Neural progenitor cell (in vitro differentiated cells): ENCODE data around the gene YTHDC2. TPM values are rescaled to one million over a fixed set of nuclear protein-coding genes. Genes with fewer than 3 reads are reported as not detected.
A peak's percentile ranks its signal among the peaks of the same experiment; 100 is the strongest.

Experiments
- DNase-seq: peaks from one replicate; pipeline ENCODE4 v3.0.0-alpha.2; 2016; ENCODE audit warnings: low spot score
- H2AFZ ChIP-seq: fragments of 200-600 bp; sonication (generic); replicated peaks from 2 replicates; pipeline ENCODE4 v1.6.1; 2016; ENCODE audit warnings: antibody characterized with exemption
- H3F3A ChIP-seq: fragments of 200-600 bp; sonication (generic); 2 replicates; pipeline ENCODE4 v1.6.1; 2016; ENCODE audit warnings: antibody characterized with exemption, low read depth
- H3K27ac ChIP-seq: fragments of 200-600 bp; sonication (generic); 2 replicates; pipeline ENCODE4 v1.5.1; 2016; ENCODE audit warnings: mild to moderate bottlenecking
- H3K27me3 ChIP-seq: fragments of 200-600 bp; sonication (generic); 2 replicates; pipeline ENCODE4 v1.6.1; 2016; ENCODE audit warnings: mild to moderate bottlenecking, moderate library complexity
- H3K36me3 ChIP-seq: fragments of 200-600 bp; sonication (generic); 2 replicates; pipeline ENCODE4 v1.5.1; 2016
- H3K4me1 ChIP-seq: fragments of 200-600 bp; sonication (generic); 2 replicates; pipeline ENCODE4 v1.6.1; 2016; ENCODE audit warnings: mixed run types
- H3K4me2 ChIP-seq: fragments of 200-600 bp; sonication (generic); 2 replicates; pipeline ENCODE4 v1.6.1; 2016
- H3K4me3 ChIP-seq: fragments of 200-600 bp; sonication (generic); 2 replicates; pipeline ENCODE4 v1.5.1; 2016
- H3K79me2 ChIP-seq: fragments of 200-600 bp; sonication (generic); 2 replicates; pipeline ENCODE4 v1.6.1; 2016; ENCODE audit warnings: low read depth
- H3K9ac ChIP-seq: fragments of 200-600 bp; sonication (generic); 2 replicates; pipeline ENCODE4 v1.6.1; 2016
- H3K9me3 ChIP-seq: fragments of 200-600 bp; sonication (generic); 2 replicates; pipeline ENCODE4 v1.5.1; 2016; ENCODE audit warnings: low read depth
- H4K20me1 ChIP-seq: fragments of 200-600 bp; sonication (generic); 2 replicates; pipeline ENCODE4 v1.6.1; 2016; ENCODE audit warnings: low read depth
- H3K27ac Mint-ChIP-seq: 3 replicates; pipeline ENCODE4 v1.8.0; 2021; ENCODE audit warnings: mixed read lengths
- H3K27me3 Mint-ChIP-seq: 2 replicates; pipeline ENCODE4 v1.8.0; 2022; ENCODE audit warnings: low read depth, mild to moderate bottlenecking, inconsistent platforms, moderate library complexity, mixed read lengths; ENCODE audit not compliant: insufficient read depth
- H3K36me3 Mint-ChIP-seq: 3 replicates; pipeline ENCODE4 v1.8.0; 2021; ENCODE audit warnings: mixed read lengths
- H3K4me1 Mint-ChIP-seq: 3 replicates; pipeline ENCODE4 v1.8.0; 2021; ENCODE audit warnings: mixed read lengths
- H3K4me3 Mint-ChIP-seq: 3 replicates; pipeline ENCODE4 v1.8.0; 2021; ENCODE audit warnings: mild to moderate bottlenecking, moderate library complexity, mixed read lengths
- H3K9me3 Mint-ChIP-seq: 3 replicates; pipeline ENCODE4 v1.8.0; 2020; ENCODE audit warnings: mixed read lengths
- CTCF ChIP-seq: fragments of 200-600 bp; sonication (generic); IDR thresholded peaks from 2 replicates; pipeline ENCODE4 v1.5.1; 2017; ENCODE audit warnings: antibody characterized with exemption, mild to moderate bottlenecking
- EZH2 ChIP-seq: fragments of 200-600 bp; sonication (generic); IDR thresholded peaks from 2 replicates; pipeline ENCODE4 v1.6.1; 2017; ENCODE audit warnings: antibody characterized with exemption, mild to moderate bottlenecking, moderate library complexity
- EZH2phosphoT487 ChIP-seq: fragments of 200-600 bp; sonication (generic); IDR thresholded peaks from 2 replicates; pipeline ENCODE4 v1.6.1; 2017; ENCODE audit warnings: antibody characterized with exemption
- total RNA-seq: library from RNA; depleted of rRNA; stranded (reverse); fragments of >200 nt; gene quantifications from 2 replicates; pipeline ENCODE4 v1.2.3, GENCODE V29; 2015; ENCODE audit warnings: low replicate concordance

YTHDC2 gene
- total RNA-seq, 1 donor from 2014 or later = 18.5 TPM

- Histone ChIP-seq H3K9me3 (no peaks in the 10 kb centered on the region), H3F3A (no peaks in the 10 kb centered on the region), H3K79me2 (peaks cover 21% of the 10 kb centered on the region), H3K27ac (no peak overlapping the region), H3K4me3 (peak overlapping the region; percentile 74), H3K4me1 (peaks cover 7% of the 10 kb centered on the region), H3K9ac (peak overlapping the region; percentile 53), H3K36me3 (no peaks in the 10 kb centered on the region), H3K27me3 (no peaks in the 10 kb centered on the region), H3K4me2 (peak overlapping the region; percentile 83), H4K20me1 (no peaks in the 10 kb centered on the region), H2AFZ (peak overlapping the region; percentile 92)
- peaks cover 12% of the 10 kb centered on the region for H3K4me1 Mint-ChIP-seq
- H3K27ac Mint-ChIP-seq = peak overlapping the region; percentile 91
- H3K27me3 Mint-ChIP-seq = no peaks in the 10 kb centered on the region
- TF ChIP-seq EZH2 = no peak
- TF ChIP-seq CTCF = no peak
- TF ChIP-seq EZH2phosphoT487 = no peak
- H3K4me3 Mint-ChIP-seq = peak overlapping the region; percentile 90
- no peak for DNase-seq
- H3K36me3 Mint-ChIP-seq = peaks cover 12% of the 10 kb centered on the region
- no peaks in the 10 kb centered on the region for H3K9me3 Mint-ChIP-seq
Observed at GRCh38 chr5:113514289-113514635, 768 bp downstream of the YTHDC2 start.

- H3K79me2 ChIP-seq = peaks cover 47% of the 10 kb centered on the region
- no peaks in the 10 kb centered on the region for H3K36me3 ChIP-seq
- TF ChIP-seq EZH2phosphoT487 = no peak
- TF ChIP-seq CTCF = no peak
- TF ChIP-seq EZH2 = no peak
- peaks cover 20% of the 10 kb centered on the region for H3K36me3 Mint-ChIP-seq
- H3K9me3 ChIP-seq = no peaks in the 10 kb centered on the region
- H3K27ac ChIP-seq = no peak overlapping the region
- no peak overlapping the region for H3K27ac Mint-ChIP-seq
- no peaks in the 10 kb centered on the region for H3K27me3 ChIP-seq
- H3K4me1 Mint-ChIP-seq = peaks cover 9% of the 10 kb centered on the region
- H3K27me3 Mint-ChIP-seq = no peaks in the 10 kb centered on the region
- H3K4me3 Mint-ChIP-seq = no peak overlapping the region
- H3K9ac ChIP-seq = no peak overlapping the region
- no peak overlapping the region for H2AFZ ChIP-seq
- H4K20me1 ChIP-seq = peaks cover 8% of the 10 kb centered on the region
- H3F3A ChIP-seq = no peaks in the 10 kb centered on the region
- no peaks in the 10 kb centered on the region for H3K9me3 Mint-ChIP-seq
- peaks cover 7% of the 10 kb centered on the region for H3K4me1 ChIP-seq
- H3K4me3 ChIP-seq = no peak overlapping the region
- no peak overlapping the region for H3K4me2 ChIP-seq
- DNase-seq = no peak
Observed at GRCh38 chr5:113518884-113519283, 5.4 kb downstream of the YTHDC2 start.

GRCh38 chr5:113519412-113519811 is 5.9 kb downstream of the YTHDC2 start:
- no peak overlapping the region for H3K9ac ChIP-seq
- no peaks in the 10 kb centered on the region for H3K9me3 ChIP-seq
- Mint-ChIP-seq H3K4me3 (no peak overlapping the region), H3K36me3 (peaks cover 20% of the 10 kb centered on the region), H3K4me1 (peaks cover 9% of the 10 kb centered on the region), H3K9me3 (no peaks in the 10 kb centered on the region), H3K27ac (no peak overlapping the region), H3K27me3 (no peaks in the 10 kb centered on the region)
- no peak overlapping the region for H3K27ac ChIP-seq
- H3K36me3 ChIP-seq = no peaks in the 10 kb centered on the region
- no peaks in the 10 kb centered on the region for H3K27me3 ChIP-seq
- H3K4me1 ChIP-seq = peaks cover 5% of the 10 kb centered on the region
- peaks cover 12% of the 10 kb centered on the region for H4K20me1 ChIP-seq
- no peak overlapping the region for H2AFZ ChIP-seq
- H3K4me3 ChIP-seq = no peak overlapping the region
- TF ChIP-seq EZH2phosphoT487 (no peak), EZH2 (no peak), CTCF (no peak)
- H3K79me2 ChIP-seq = peaks cover 47% of the 10 kb centered on the region
- H3F3A ChIP-seq = no peaks in the 10 kb centered on the region
- H3K4me2 ChIP-seq = no peak overlapping the region
- no peak for DNase-seq
